DND-41 (cell line): Measurements from ENCODE around the gene SUMF1.

Source experiments
- EZH2 ChIP-seq: IDR thresholded peaks from 3 replicates; pipeline ENCODE4 v1.6.1; 2012; ENCODE audit warnings: borderline replicate concordance, low read depth, mild to moderate bottlenecking, moderate library complexity, low read length, inconsistent platforms; ENCODE audit not compliant: severe bottlenecking
- TF ChIP-seq, protein P1 (sequence below): IDR thresholded peaks from 2 replicates; pipeline ENCODE4 v1.5.1; 2012; ENCODE audit warnings: borderline replicate concordance, low read length, moderate library complexity, mild to moderate bottlenecking; ENCODE audit not compliant: poor library complexity, severe bottlenecking; ENCODE audit errors: extremely low read depth

DNA sequence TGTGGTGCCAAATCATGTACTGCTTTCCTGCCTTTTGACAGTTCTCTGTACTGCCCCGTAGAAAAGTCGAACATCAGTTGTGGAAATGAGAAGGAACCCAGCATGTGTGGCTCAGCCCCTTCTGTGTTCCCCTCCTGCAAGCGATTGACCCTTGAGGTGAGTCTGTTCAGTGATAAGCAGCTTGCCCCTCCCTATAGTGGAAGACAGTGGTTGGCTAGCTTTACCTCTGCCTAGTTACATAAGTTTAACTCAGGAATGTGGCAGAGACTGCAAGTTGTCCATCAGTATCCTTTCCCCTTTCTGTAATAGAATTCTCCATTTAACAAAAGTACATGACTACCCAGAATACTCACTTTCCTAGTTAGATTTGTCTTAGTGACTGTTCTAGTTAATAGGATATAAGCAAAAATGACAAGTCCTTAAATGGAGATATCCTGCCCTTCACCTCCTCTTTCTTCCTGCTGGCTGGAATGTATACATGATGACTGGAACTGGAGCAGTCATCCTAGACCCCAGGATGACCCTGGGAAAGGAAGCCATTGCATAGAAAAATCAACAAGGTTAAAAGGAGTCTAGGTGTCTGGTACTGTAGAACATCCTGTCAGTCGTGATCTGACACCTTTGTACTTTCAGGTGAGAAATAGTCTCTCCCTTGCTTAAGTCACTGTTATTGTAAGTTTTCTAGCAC lies 153.3 kb downstream of the SUMF1 start:
- TF ChIP-seq EZH2, result no peak
- TF ChIP-seq, protein P1, sequence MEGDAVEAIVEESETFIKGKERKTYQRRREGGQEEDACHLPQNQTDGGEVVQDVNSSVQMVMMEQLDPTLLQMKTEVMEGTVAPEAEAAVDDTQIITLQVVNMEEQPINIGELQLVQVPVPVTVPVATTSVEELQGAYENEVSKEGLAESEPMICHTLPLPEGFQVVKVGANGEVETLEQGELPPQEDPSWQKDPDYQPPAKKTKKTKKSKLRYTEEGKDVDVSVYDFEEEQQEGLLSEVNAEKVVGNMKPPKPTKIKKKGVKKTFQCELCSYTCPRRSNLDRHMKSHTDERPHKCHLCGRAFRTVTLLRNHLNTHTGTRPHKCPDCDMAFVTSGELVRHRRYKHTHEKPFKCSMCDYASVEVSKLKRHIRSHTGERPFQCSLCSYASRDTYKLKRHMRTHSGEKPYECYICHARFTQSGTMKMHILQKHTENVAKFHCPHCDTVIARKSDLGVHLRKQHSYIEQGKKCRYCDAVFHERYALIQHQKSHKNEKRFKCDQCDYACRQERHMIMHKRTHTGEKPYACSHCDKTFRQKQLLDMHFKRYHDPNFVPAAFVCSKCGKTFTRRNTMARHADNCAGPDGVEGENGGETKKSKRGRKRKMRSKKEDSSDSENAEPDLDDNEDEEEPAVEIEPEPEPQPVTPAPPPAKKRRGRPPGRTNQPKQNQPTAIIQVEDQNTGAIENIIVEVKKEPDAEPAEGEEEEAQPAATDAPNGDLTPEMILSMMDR, result no peak
